ENCODE data around the gene GRID1. TPM values are rescaled to one million over a fixed set of nuclear protein-coding genes. Genes with fewer than 3 reads are reported as not detected.

The GRID1 gene
- total and polyA plus RNA-seq, 10 of the 15 experiments (the other 5 are each of a cell fraction or from before 2014, with no cell fraction given), result 0.04 to 0.62 (median 0.08) TPM; not detected in 5

GRCh38 chr10:86409183-86409582, 42.6 kb upstream of the GRID1 start:
- RAD21 ChIA-PET (ENCODE audit: unreplicated experiment), result interaction anchor here (1.0 kb wide), 1 partner anchor 11 kb away, joined by 3 read pairs; no protein-coding TSS in a partner anchor
- no TSS peak for BruUV-seq (replicated peaks)
- no peaks in the 10 kb centered on the region for H4K20me1 ChIP-seq (ENCODE audit: control insufficient read depth, insufficient read depth)
- H3K27ac ChIP-seq (ENCODE audit: control insufficient read depth, insufficient read depth), result no peak overlapping the region
- no peak overlapping the region for H3K4me2 ChIP-seq (ENCODE audit: control insufficient read depth, insufficient read depth)
- no peak overlapping the region for H2AFZ ChIP-seq (ENCODE audit: control insufficient read depth, low read depth, low read length)
- H3K36me3 ChIP-seq (ENCODE audit: control insufficient read depth in 2 of 2, insufficient read depth in 2 of 2, low read length in 1 of 2), result no peaks in the 10 kb centered on the region
- H3K9ac ChIP-seq (ENCODE audit: control insufficient read depth, insufficient read depth, low read length), result no peak overlapping the region
- ATAC-seq, result no peak
- H3K79me2 ChIP-seq (ENCODE audit: control insufficient read depth, insufficient read depth, low read length), result no peaks in the 10 kb centered on the region
- H3K27me3 ChIP-seq (replicated peaks in 1 of 2; ENCODE audit: control insufficient read depth in 2 of 2, insufficient read depth in 2 of 2, low read length in 1 of 2), result no peaks in the 10 kb centered on the region
- SMC1A ChIA-PET (ENCODE audit: uncharacterized antibody, unreplicated experiment), result interaction anchor here (0.6 to 7.0 kb wide), 2 partner anchors 10 to 16 kb away, joined by 3 to 129 read pairs; no protein-coding TSS in a partner anchor
- TF ChIP-seq ZSCAN29 (IDR thresholded peaks at IDR 0.05) (no peak), ZBED1 (IDR thresholded peaks at IDR 0.05; ENCODE audit: borderline replicate concordance) (no peak), NR2C1 (IDR thresholded peaks at IDR 0.05) (no peak), BMI1 (IDR thresholded peaks at IDR 0.05; ENCODE audit: borderline replicate concordance) (no peak), POU2F2 (IDR thresholded peaks at IDR 0.05; ENCODE audit: borderline replicate concordance, low read depth, low read length) (no peak), NR2F1 (conservative IDR thresholded peaks at IDR 0.05) (no peak), MXI1 (IDR thresholded peaks at IDR 0.05; ENCODE audit: low read depth, low read length) (no peak), MAX (IDR thresholded peaks at IDR 0.05; ENCODE audit: low read depth, low read length) (no peak), HCFC1 (IDR thresholded peaks at IDR 0.05; ENCODE audit: low read length) (no peak), KAT2A (conservative IDR thresholded peaks at IDR 0.05; ENCODE audit: control insufficient read depth, low read depth, low read length) (no peak), FOXK2 (IDR thresholded peaks at IDR 0.05) (no peak), MEF2A (IDR thresholded peaks at IDR 0.05; ENCODE audit: insufficient read depth, low read depth, low read length) (no peak), SP1 (IDR thresholded peaks at IDR 0.05; ENCODE audit: low read depth, low read length) (no peak), E2F4 (IDR thresholded peaks at IDR 0.05; ENCODE audit: low read depth, low read length) (no peak), BCL11A (IDR thresholded peaks at IDR 0.05; ENCODE audit: low read depth, low read length) (no peak), TCF3 (IDR thresholded peaks at IDR 0.05; ENCODE audit: borderline replicate concordance, insufficient read depth, low read depth, low read length) (no peak)
- no peak for FAIRE-seq
- CTCF ChIA-PET, result interaction anchor here (0.6 to 6.7 kb wide), 2 partner anchors 8 to 13 kb away, joined by 3 to 77 read pairs; no protein-coding TSS in a partner anchor
- POLR2A ChIA-PET, result no interaction called here
- 44% methylated on average over 1 of the region's 1 CpG for WGBS (ENCODE audit: insufficient coverage, insufficient replicate concordance, low lambda C conversion rate, missing lambda C conversion rate)
- peaks cover 6% of the 10 kb centered on the region; the same call in 2 of the 3 replicates for H3K9me3 ChIP-seq (replicated peaks; ENCODE audit: control insufficient read depth, insufficient read depth, low read length)
- intact Hi-C loops (cut with micrococcal nuclease; ENCODE audit: unreplicated experiment) (no loop called here), in situ Hi-C loops (cut with MboI) (no loop called here)
- H3K4me3 ChIP-seq, result no peak overlapping the region
- H3K4me1 ChIP-seq (ENCODE audit: control insufficient read depth, insufficient read depth, low read length), result peaks cover 33% of the 10 kb centered on the region
- DNase-seq (ENCODE audit: low read depth, low spot score), result no peak
